Psoas muscle (tissue), 8 donors: ENCODE results near the gene DBH. TPM values are rescaled to one million over a fixed set of nuclear protein-coding genes. Genes with fewer than 3 reads are reported as not detected.

Experiments
- ATAC-seq, 4 donors: fragments of 200-7000 bp; cut with Tn5 transposase; one replicate each; pipeline ENCODE4 v1.9.1; 2020; ENCODE audit warnings: moderate library complexity in 3 of 4, mild to moderate bottlenecking in 2 of 4
- DNase-seq, 2 donors: peaks; one replicate each; pipeline ENCODE4 v3.0.0-alpha.2; 2020
- H3K27ac ChIP-seq: fragments of 200-600 bp; one replicate; pipeline ENCODE4 v1.8.0; 2022
- H3K27me3 ChIP-seq, 3 donors: fragments of 200-600 bp in 1 of 3; one replicate each; pipeline versions ENCODE4 v1.6.1 to v1.8.0; 2013 to 2022; ENCODE audit warnings: low read length in 2 of 3, mild to moderate bottlenecking in 2 of 3, moderate library complexity in 1 of 3; ENCODE audit not compliant: insufficient read depth in 3 of 3
- H3K36me3 ChIP-seq, 2 donors: fragments of 200-600 bp in 1 of 2; one replicate each; pipeline versions ENCODE4 v1.6.1 to v1.8.0; 2013 to 2022; ENCODE audit warnings: low read depth in 1 of 2, mild to moderate bottlenecking in 1 of 2, moderate library complexity in 1 of 2; ENCODE audit not compliant: insufficient read depth in 1 of 2
- H3K4me1 ChIP-seq: fragments of 200-600 bp; one replicate; pipeline ENCODE4 v1.8.0; 2022
- H3K4me3 ChIP-seq: fragments of 200-600 bp; one replicate; pipeline ENCODE4 v1.8.0; 2022; ENCODE audit warnings: mild to moderate bottlenecking
- H3K9me3 ChIP-seq: fragments of 200-600 bp; one replicate; pipeline ENCODE4 v1.8.0; 2022
- CTCF ChIP-seq: fragments of 200-600 bp; IDR thresholded peaks from one replicate; pipeline ENCODE4 v1.8.0; 2022; ENCODE audit warnings: antibody characterized with exemption
- WGBS, 3 donors: extraction: QIAGEN DNeasy Blood & Tissue Kit; methylation state at CpG; one replicate each; pipeline versions ENCODE4 v1.1.6 to v1.1.7; 2013; 5-methylcytosine and 5-hydroxymethylcytosine counted together
- intact Hi-C, 2 donors: fragments of 100-400 bp; cut with DNase I; formaldehyde crosslinking; loops; one replicate each; pipeline versions ENCODE4 v1.11.0 to v1.14.2; 2022
- polyA plus RNA-seq, 3 donors: library from polyadenylated mRNA; stranded (reverse); fragments of 200-250 nt; gene quantifications; one replicate each; pipeline ENCODE4 v1.2.3, GENCODE V29; 2013
- total RNA-seq, 4 donors: library from RNA; stranded (reverse); fragmentation: NEBNext Ultra II Directional in 2 of 4; extraction: Animal tissue kit (Norgen Biotek cat#: 25700) in 2 of 4; gene quantifications; one replicate each; pipeline versions ENCODE4 v1.2.1 to v1.2.4, GENCODE V29; 2021 to 2023
- donor health status: healthy with polysubstance abuse.
- donor health status: DM: no; HTN: no; CAD: no; lungs with moderate emphysema.
- donor health status: Bipolar disorder and iron deficiency.
- donor health status: healthy.
- donor health status: DM: yes; HTN: yes; CAD: no.
- donor health status: DM: no; HTN: no; CAD: no.
- donor health status: DM: no; HTN: no; CAD: no.
- donor health status: DM: yes; HTN: yes; CAD: no.

Gene DBH
- total and polyA plus RNA-seq, 7 donors = 0.01 to 0.30 (median 0.05) TPM; not detected in 3

GRCh38 chr9:133683586-133684120 lies 47.5 kb downstream of the DBH start:
- ATAC-seq (peak; percentile 29 to 67 (median 46)), DNase-seq (peak; percentile 39 to 82)
- Histone ChIP-seq H3K27ac (peak overlapping the region; percentile 41), H3K36me3 (no peaks in the 10 kb centered on the region), H3K4me1 (no peaks in the 10 kb centered on the region), H3K4me3 (no peak overlapping the region), H3K9me3 (no peaks in the 10 kb centered on the region), H3K27me3 (peaks cover 0 to 2% (median 0%) of the 10 kb centered on the region in 3 donors)
- intact Hi-C loops = no loop called here
- 51 to 71% (median 59%) methylated on average over 18 to 19 of the region's 19 CpGs for WGBS, 3 donors
- TF ChIP-seq CTCF = no peak

GRCh38 chr9:133684121-133684935 lies 48.2 kb downstream of the DBH start:
- Histone ChIP-seq H3K9me3 (no peaks in the 10 kb centered on the region), H3K4me1 (no peaks in the 10 kb centered on the region), H3K36me3 (no peaks in the 10 kb centered on the region), H3K4me3 (no peak overlapping the region), H3K27me3 (peaks cover 0 to 2% (median 0%) of the 10 kb centered on the region in 3 donors), H3K27ac (peak overlapping the region; percentile 41)
- intact Hi-C loops = no loop called here
- TF ChIP-seq CTCF = no peak
- WGBS, 3 donors = 73 to 79% (median 77%) methylated on average over 26 of the region's 26 CpGs
- peak; percentile 8 to 54 for DNase-seq
- peak in 1 of 4 donors; percentile 14 for ATAC-seq

GRCh38 chr9:133684936-133685361 lies 48.8 kb downstream of the DBH start:
- DNase-seq = peak in 1 of 2 donors; percentile 34
- TF ChIP-seq CTCF = no peak
- no peak for ATAC-seq
- intact Hi-C loops = no loop called here
- 83 to 89% (median 87%) methylated on average over 17 of the region's 17 CpGs for WGBS, 3 donors
- H3K36me3 ChIP-seq = no peaks in the 10 kb centered on the region
- no peak overlapping the region for H3K4me3 ChIP-seq
- no peaks in the 10 kb centered on the region for H3K9me3 ChIP-seq
- no peak overlapping the region for H3K27ac ChIP-seq
- H3K4me1 ChIP-seq = no peaks in the 10 kb centered on the region
- H3K27me3 ChIP-seq = peaks cover 0 to 2% (median 0%) of the 10 kb centered on the region in 3 donors

- 90 to 91% (median 90%) methylated on average over 18 of the region's 18 CpGs for WGBS, 3 donors
- intact Hi-C loops = no loop called here
- Histone ChIP-seq H3K4me1 (no peaks in the 10 kb centered on the region), H3K4me3 (no peak overlapping the region), H3K9me3 (no peaks in the 10 kb centered on the region), H3K27me3 (no peaks in the 10 kb centered on the region), H3K36me3 (no peaks in the 10 kb centered on the region), H3K27ac (no peak overlapping the region)
- no peak for TF ChIP-seq CTCF
- DNase-seq = peak; percentile 8 to 34
- ATAC-seq = no peak
Measured at GRCh38 chr9:133685653-133686609, 49.8 kb downstream of the DBH start.
